NCI-H510A treated with DMSO at 0.1 percent for 48 hours (cell line): ENCODE measurements around the gene JAK3.
"Not testable (repeated sequence)": the region's sequence is repeated elsewhere in the genome, so short reads cannot be mapped to it uniquely, and the experiment has no call there.

Experiments used
- DNase-seq: peaks from one replicate; lab custom pipeline; 2025; lab: John Stamatoyannopoulos, UW

Gene JAK3

GRCh38 chr19:17777840-17778239 is 69.9 kb downstream of the JAK3 start:
- DNase-seq, result not testable (repeated sequence)

- no peak for DNase-seq
These were observed 71.6 kb downstream of the JAK3 start for GRCh38 chr19:17775991-17776803.

- DNase-seq, result no peak
These were observed 72.4 kb downstream of the JAK3 start for GRCh38 chr19:17775245-17775927.
